ENCODE results near the gene ATP8B4.

- TF ChIP-seq EZH2phosphoT487 (IDR thresholded peaks at IDR 0.05; ENCODE audit: insufficient read depth, low read depth) = no peak
- TF ChIP-seq EZH2 (IDR thresholded peaks at IDR 0.05; ENCODE audit: insufficient read depth, poor library complexity, severe bottlenecking) = no peak
Observed at GRCh38 chr15:50140983-50141382, 21.9 kb upstream of the ATP8B4 start.

All from GM23248 (cell line).